ENCODE measurements around the gene FOCAD. TPM values are rescaled to one million over a fixed set of nuclear protein-coding genes. Genes with fewer than 3 reads are reported as not detected.

The FOCAD gene
- total and polyA plus RNA-seq, 12 donors: 11.7 to 41.3 (median 31.2) TPM

DNA sequence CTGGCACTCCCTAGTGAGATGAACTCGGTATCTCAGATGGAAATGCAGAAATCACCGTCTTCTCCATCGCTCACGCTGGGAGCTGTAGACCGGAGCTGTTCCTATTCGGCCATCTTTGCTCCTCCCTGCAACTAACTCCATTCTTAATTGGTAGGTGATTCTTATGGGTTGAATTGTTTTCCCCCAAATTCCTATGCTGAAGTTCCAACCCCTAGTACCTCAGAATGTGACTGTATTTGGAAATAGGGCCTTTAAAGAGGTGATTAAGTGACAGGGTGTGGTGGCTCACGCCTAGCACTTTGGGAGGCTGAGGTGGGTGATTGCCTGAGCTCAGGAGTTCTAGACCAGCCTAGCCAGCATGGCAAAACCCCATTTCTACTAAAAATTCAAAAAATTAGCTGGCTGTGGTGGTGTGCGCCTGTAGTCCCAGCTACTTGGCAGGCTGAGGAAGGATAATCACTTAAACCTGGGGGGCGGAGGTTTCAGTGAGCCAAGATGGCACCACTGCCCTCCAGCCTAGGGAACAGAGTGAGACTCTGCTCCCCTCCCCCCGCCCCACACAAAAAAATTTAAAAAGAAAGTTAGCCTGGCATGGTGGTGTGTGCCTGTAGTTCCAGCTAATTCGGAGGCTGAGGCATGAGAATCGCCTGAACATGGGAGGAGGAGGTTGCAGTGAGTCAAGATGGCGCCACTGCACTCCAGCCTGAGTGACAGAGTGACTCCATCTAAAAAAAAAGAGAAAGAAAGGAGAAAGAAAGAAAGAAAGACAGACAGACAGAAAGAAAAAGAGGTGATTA is 25.2 kb upstream of the FOCAD start:
- Histone ChIP-seq H3K4me3 (peak overlapping the region; percentile 11 to 63 (median 55)), H3K36me3 (no peaks in the 10 kb centered on the region), H3K27ac (peak overlapping the region in 6 of 10 donors; percentile 8 to 58 (median 26)), H3K9me3 (peaks cover 0 to 8% (median 0%) of the 10 kb centered on the region in 11 donors), H3K4me1 (peaks cover 0 to 31% (median 4%) of the 10 kb centered on the region in 9 donors), H3K27me3 (no peaks in the 10 kb centered on the region)
- 72 to 76% methylated on average over 13 of the region's 13 CpGs for WGBS, 2 donors
- TF ChIP-seq, protein P1, sequence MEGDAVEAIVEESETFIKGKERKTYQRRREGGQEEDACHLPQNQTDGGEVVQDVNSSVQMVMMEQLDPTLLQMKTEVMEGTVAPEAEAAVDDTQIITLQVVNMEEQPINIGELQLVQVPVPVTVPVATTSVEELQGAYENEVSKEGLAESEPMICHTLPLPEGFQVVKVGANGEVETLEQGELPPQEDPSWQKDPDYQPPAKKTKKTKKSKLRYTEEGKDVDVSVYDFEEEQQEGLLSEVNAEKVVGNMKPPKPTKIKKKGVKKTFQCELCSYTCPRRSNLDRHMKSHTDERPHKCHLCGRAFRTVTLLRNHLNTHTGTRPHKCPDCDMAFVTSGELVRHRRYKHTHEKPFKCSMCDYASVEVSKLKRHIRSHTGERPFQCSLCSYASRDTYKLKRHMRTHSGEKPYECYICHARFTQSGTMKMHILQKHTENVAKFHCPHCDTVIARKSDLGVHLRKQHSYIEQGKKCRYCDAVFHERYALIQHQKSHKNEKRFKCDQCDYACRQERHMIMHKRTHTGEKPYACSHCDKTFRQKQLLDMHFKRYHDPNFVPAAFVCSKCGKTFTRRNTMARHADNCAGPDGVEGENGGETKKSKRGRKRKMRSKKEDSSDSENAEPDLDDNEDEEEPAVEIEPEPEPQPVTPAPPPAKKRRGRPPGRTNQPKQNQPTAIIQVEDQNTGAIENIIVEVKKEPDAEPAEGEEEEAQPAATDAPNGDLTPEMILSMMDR (IDR thresholded peaks at IDR 0.05): no peak
- intact Hi-C loops (cut with DNase I): loop anchor here in 1 of 10 donors (10.0 kb wide), 1 partner anchor 1446 kb away; no protein-coding TSS in a partner anchor
- DNase-seq (no peak), ATAC-seq (peak in 2 of 8 donors; percentile 19 to 55)

DNA sequence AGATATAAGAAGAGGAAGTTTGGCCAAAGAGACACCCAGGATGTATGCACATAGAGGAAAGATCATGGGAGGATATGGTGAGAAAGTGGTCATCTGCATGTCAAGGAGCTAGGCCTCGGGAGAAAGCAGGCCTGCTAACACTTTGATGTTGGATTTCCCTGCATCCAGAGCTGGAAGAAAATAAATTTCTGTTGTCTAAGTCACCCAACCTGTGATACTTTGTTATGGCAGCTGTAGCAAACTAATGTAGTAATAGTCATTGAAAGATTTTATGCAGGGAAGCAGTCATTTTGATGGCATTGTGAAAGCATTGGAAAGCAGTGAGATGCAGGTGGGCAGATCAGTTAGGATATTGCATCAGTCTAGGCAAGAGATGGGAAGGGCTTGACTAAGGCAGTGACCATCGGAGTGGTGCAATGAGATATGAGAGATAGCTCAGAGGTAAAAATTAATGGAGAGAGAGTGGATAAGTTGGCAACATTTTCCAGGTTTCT is 24.5 kb upstream of the FOCAD start:
- peak overlapping the region in 4 of 10 donors; percentile 54 to 63 (median 62) for H3K4me3 ChIP-seq
- peaks cover 0 to 1% (median 0%) of the 10 kb centered on the region in 11 donors for H3K9me3 ChIP-seq
- no peak overlapping the region for H3K27ac ChIP-seq
- WGBS, 2 donors: 74 to 79% methylated on average over 2 of the region's 2 CpGs
- ATAC-seq (no peak), DNase-seq (no peak)
- TF ChIP-seq, protein P1 (IDR thresholded peaks at IDR 0.05): no peak
- no peaks in the 10 kb centered on the region for H3K36me3 ChIP-seq
- H3K4me1 ChIP-seq: peaks cover 0 to 31% (median 4%) of the 10 kb centered on the region in 9 donors
- intact Hi-C loops (cut with DNase I): loop anchor here in 1 of 10 donors (10.0 kb wide), 1 partner anchor 1445 kb away; no protein-coding TSS in a partner anchor
- H3K27me3 ChIP-seq: no peaks in the 10 kb centered on the region

DNA sequence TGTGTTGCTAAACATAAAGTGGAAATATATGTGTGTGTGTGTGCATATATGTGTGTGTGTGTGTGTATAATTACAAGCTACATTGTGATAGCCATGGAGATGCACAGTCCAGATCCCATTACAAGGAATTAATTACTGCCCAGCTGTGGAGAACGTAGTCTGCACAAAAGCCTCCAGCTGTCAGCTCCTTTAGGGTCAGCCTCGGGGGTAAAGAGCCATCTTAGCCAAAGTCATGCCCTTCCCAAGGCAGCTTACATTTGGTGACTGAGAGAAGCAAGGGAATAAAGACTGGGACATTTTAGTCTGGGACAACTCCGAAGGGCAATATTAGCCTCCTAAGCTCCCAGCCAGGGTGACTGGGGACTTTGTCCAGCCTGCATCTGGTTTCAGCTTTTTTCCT is 21.9 kb upstream of the FOCAD start:
- WGBS, 2 donors: 61 to 62% methylated on average over 3 of the region's 3 CpGs
- no peaks in the 10 kb centered on the region for H3K27me3 ChIP-seq
- H3K9me3 ChIP-seq: no peaks in the 10 kb centered on the region
- ATAC-seq (no peak), DNase-seq (no peak)
- no peaks in the 10 kb centered on the region for H3K36me3 ChIP-seq
- no peak overlapping the region for H3K4me3 ChIP-seq
- intact Hi-C loops (cut with DNase I): no loop called here
- H3K27ac ChIP-seq: no peak overlapping the region
- TF ChIP-seq, protein P1 (IDR thresholded peaks at IDR 0.05): no peak
- peaks cover 0 to 31% (median 4%) of the 10 kb centered on the region in 9 donors for H3K4me1 ChIP-seq

DNA sequence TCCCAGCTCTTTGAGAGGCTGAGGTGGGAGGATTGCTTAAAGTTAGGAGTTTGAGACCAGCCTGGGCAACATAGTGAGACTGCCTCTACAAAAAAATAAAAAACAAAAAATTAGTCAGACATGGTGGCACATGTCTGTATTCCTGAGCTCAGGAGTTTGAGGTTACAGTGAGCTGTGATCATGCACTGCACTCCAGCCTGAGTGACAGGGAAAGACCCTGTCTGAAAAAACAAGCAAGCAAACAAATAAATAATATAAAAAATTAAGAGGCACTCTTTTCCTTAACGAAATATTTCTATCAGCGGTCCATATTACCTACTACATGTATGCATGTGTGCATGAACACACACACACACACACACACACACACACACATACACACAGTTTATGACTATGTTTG is 20.9 kb upstream of the FOCAD start:
- H3K4me1 ChIP-seq: peaks cover 0 to 31% (median 4%) of the 10 kb centered on the region in 9 donors
- 95% methylated on average over 2 of the region's 2 CpGs for WGBS, 2 donors

More for the DNA sequence above, 20.9 kb upstream of the FOCAD start:
- Histone ChIP-seq H3K4me3 (no peak overlapping the region), H3K27ac (no peak overlapping the region), H3K9me3 (no peaks in the 10 kb centered on the region), H3K36me3 (no peaks in the 10 kb centered on the region), H3K27me3 (no peaks in the 10 kb centered on the region)
- TF ChIP-seq, protein P1 (IDR thresholded peaks at IDR 0.05): no peak
- DNase-seq (no peak), ATAC-seq (no peak)
- intact Hi-C loops (cut with DNase I): no loop called here

Measured in heart right ventricle (tissue), 16 donors.